ENCODE results near the gene RSRP1. TPM values are rescaled to one million over a fixed set of nuclear protein-coding genes. Genes with fewer than 3 reads are reported as not detected.

Gene RSRP1
- total and polyA plus RNA-seq, 2 of the 8 experiments (the other 6 are each of a cell fraction or from before 2014, with no cell fraction given) = 32.9 to 59.4 TPM

DNA sequence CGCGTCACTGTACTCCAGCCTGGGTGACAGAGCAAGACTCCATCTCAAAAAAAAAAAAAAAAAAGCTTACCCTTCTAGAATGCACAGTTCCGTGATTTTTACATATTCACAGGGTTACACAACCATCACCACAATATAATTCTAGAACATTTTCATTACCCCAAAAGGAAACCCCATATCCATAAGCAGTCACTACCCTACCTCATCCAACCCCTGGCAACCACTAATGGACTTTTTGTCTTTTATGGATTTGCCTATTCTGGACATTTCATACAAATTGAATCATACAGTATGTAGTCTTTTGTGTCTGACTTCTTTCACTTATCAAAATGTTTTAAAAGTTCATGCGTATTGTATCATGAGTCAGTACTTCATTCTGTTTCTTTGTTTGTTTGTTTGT is 37.7 kb downstream of the RSRP1 start:
- H3K4ac ChIP-seq (replicated peaks; ENCODE audit: insufficient read length, low read depth, low read length) = no peak overlapping the region
- no peaks in the 10 kb centered on the region for H3K4me1 ChIP-seq (replicated peaks in 1 of 4; ENCODE audit: control insufficient read depth in 3 of 4, insufficient read depth in 4 of 4, low read length in 3 of 4)
- H3K4me3 ChIP-seq (ENCODE audit: extremely low read depth in 1 of 4, insufficient read depth in 2 of 4, low read depth in 3 of 4, low read length in 4 of 4) = no peak overlapping the region
- no peak overlapping the region for H3K14ac ChIP-seq (ENCODE audit: insufficient read length)
- DNase-seq (ENCODE audit: low read depth in 1 of 2, low spot score in 2 of 2) (no peak), FAIRE-seq (no peak)
- H3K79me1 ChIP-seq (ENCODE audit: low read depth, low read length) = no peaks in the 10 kb centered on the region
- no peak overlapping the region for H2BK20ac ChIP-seq (ENCODE audit: low read length)
- no peak overlapping the region for H2AFZ ChIP-seq (ENCODE audit: low read length)
- H3K4me2 ChIP-seq (ENCODE audit: insufficient read depth in 1 of 2, low read depth in 2 of 2, low read length in 2 of 2) = no peak overlapping the region
- H2BK120ac ChIP-seq (replicated peaks; ENCODE audit: low read depth, low read length) = no peak overlapping the region
- H4K91ac ChIP-seq (replicated peaks; ENCODE audit: insufficient read length, low read length) = no peak overlapping the region
- no peak overlapping the region for H2BK5ac ChIP-seq (ENCODE audit: low read depth, low read length)
- no peak overlapping the region for H4K5ac ChIP-seq (ENCODE audit: insufficient read length, low read depth, low read length)
- H3K23me2 ChIP-seq (ENCODE audit: low read depth, low read length) = no peaks in the 10 kb centered on the region
- H3K36me3 ChIP-seq (ENCODE audit: control insufficient read depth in 2 of 4, insufficient read depth in 4 of 4, low read length in 3 of 4) = no peaks in the 10 kb centered on the region
- TF ChIP-seq CHD1 (IDR thresholded peaks at IDR 0.05; ENCODE audit: low read depth, low read length) = no peak
- no peak for TF ChIP-seq SP1 (IDR thresholded peaks at IDR 0.05; ENCODE audit: low read depth, low read length)
- TF ChIP-seq KDM4A (IDR thresholded peaks at IDR 0.05; ENCODE audit: low read depth, low read length, severe bottlenecking) = no peak
- TF ChIP-seq, protein P1, sequence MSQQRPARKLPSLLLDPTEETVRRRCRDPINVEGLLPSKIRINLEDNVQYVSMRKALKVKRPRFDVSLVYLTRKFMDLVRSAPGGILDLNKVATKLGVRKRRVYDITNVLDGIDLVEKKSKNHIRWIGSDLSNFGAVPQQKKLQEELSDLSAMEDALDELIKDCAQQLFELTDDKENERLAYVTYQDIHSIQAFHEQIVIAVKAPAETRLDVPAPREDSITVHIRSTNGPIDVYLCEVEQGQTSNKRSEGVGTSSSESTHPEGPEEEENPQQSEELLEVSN (IDR thresholded peaks at IDR 0.05) = no peak
- TF ChIP-seq POU5F1 (IDR thresholded peaks at IDR 0.05; ENCODE audit: low read depth, low read length) = no peak
- no peak for TF ChIP-seq GABPA (IDR thresholded peaks at IDR 0.05; ENCODE audit: borderline replicate concordance, insufficient read depth, low read length)
- H3K27ac ChIP-seq (ENCODE audit: low read depth, low read length) = no peak overlapping the region
- POLR2A ChIA-PET (ENCODE audit: partially characterized antibody) = interaction anchor here (1.6 kb wide), 1 partner anchor 23 kb away, joined by 5 read pairs; the partner anchor contains the start of gene SYF2
- no peaks in the 10 kb centered on the region for H3K79me2 ChIP-seq (ENCODE audit: control insufficient read depth in 1 of 2, insufficient read depth in 2 of 2, low read length in 2 of 2)
- H2AK5ac ChIP-seq (ENCODE audit: low read depth, low read length) = no peak overlapping the region
- no peak overlapping the region for H3K56ac ChIP-seq (replicated peaks; ENCODE audit: insufficient read length, low read depth, low read length)
- CTCF ChIA-PET (ENCODE audit: partially characterized antibody) = interaction anchor here (1.0 kb wide), 1 partner anchor 10 kb away, joined by 3 read pairs; no protein-coding TSS in a partner anchor
- H2BK15ac ChIP-seq (ENCODE audit: low read length) = no peak overlapping the region
- H3K9me3 ChIP-seq (ENCODE audit: insufficient read depth in 2 of 2, low read depth in 1 of 2, low read length in 1 of 2) = no peaks in the 10 kb centered on the region
- no peak overlapping the region for H4K8ac ChIP-seq (ENCODE audit: extremely low read depth, insufficient read depth, low read length)
- H2BK12ac ChIP-seq (ENCODE audit: low read depth, low read length) = no peak overlapping the region
- H3K27me3 ChIP-seq (replicated peaks in 1 of 4; ENCODE audit: control insufficient read depth in 3 of 4, extremely low read depth in 1 of 4, insufficient read depth in 3 of 4, low read length in 3 of 4) = no peaks in the 10 kb centered on the region
- WGBS, 2 experiments (ENCODE audit: extremely low coverage in 1 of 2, insufficient coverage in 1 of 2, insufficient read length in 1 of 2, insufficient replicate concordance in 2 of 2, low coverage in 1 of 2, low lambda C conversion rate in 2 of 2, missing lambda C conversion rate in 1 of 2) = 87% methylated on average over 4 of the region's 4 CpGs; no CpG with 5 or more reads in 1 of the 2 experiments
- H3K23ac ChIP-seq (ENCODE audit: insufficient read length) = no peak overlapping the region
- H4K20me1 ChIP-seq (replicated peaks in 1 of 2; ENCODE audit: control insufficient read depth in 1 of 2, insufficient read depth in 2 of 2, low read length in 2 of 2) = no peaks in the 10 kb centered on the region
- H3K9ac ChIP-seq (replicated peaks in 1 of 4; ENCODE audit: extremely low read depth in 1 of 4, low read depth in 3 of 4, low read length in 3 of 4) = no peak overlapping the region
- H3K18ac ChIP-seq (ENCODE audit: extremely low read depth, low read length) = no peak overlapping the region
